ENCODE measurements around the gene TLR10.

DNA sequence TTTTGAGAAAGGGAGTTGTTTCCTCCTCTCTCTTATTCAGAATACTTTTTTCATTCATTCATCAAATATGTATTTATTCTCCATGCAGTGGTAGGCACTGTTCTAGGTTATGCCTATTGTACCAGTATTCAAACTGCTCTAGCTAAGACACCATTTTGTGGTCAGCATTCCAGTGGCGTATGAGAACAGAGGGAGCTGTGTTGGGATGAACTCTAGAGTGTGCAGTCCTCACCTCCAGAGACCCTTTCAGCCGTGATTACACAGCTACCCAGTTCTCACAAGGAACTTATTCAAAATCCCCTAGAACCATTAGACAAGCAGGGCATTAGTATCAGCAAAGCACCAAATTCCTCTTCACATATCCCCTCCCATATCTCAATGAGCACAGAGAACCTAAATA, 17.6 kb upstream of the TLR10 start:
- TF ChIP-seq, protein P1, sequence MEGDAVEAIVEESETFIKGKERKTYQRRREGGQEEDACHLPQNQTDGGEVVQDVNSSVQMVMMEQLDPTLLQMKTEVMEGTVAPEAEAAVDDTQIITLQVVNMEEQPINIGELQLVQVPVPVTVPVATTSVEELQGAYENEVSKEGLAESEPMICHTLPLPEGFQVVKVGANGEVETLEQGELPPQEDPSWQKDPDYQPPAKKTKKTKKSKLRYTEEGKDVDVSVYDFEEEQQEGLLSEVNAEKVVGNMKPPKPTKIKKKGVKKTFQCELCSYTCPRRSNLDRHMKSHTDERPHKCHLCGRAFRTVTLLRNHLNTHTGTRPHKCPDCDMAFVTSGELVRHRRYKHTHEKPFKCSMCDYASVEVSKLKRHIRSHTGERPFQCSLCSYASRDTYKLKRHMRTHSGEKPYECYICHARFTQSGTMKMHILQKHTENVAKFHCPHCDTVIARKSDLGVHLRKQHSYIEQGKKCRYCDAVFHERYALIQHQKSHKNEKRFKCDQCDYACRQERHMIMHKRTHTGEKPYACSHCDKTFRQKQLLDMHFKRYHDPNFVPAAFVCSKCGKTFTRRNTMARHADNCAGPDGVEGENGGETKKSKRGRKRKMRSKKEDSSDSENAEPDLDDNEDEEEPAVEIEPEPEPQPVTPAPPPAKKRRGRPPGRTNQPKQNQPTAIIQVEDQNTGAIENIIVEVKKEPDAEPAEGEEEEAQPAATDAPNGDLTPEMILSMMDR (conservative IDR thresholded peaks at IDR 0.05; ENCODE audit: low read depth in 2 of 2): no peak
- TF ChIP-seq, protein P2, sequence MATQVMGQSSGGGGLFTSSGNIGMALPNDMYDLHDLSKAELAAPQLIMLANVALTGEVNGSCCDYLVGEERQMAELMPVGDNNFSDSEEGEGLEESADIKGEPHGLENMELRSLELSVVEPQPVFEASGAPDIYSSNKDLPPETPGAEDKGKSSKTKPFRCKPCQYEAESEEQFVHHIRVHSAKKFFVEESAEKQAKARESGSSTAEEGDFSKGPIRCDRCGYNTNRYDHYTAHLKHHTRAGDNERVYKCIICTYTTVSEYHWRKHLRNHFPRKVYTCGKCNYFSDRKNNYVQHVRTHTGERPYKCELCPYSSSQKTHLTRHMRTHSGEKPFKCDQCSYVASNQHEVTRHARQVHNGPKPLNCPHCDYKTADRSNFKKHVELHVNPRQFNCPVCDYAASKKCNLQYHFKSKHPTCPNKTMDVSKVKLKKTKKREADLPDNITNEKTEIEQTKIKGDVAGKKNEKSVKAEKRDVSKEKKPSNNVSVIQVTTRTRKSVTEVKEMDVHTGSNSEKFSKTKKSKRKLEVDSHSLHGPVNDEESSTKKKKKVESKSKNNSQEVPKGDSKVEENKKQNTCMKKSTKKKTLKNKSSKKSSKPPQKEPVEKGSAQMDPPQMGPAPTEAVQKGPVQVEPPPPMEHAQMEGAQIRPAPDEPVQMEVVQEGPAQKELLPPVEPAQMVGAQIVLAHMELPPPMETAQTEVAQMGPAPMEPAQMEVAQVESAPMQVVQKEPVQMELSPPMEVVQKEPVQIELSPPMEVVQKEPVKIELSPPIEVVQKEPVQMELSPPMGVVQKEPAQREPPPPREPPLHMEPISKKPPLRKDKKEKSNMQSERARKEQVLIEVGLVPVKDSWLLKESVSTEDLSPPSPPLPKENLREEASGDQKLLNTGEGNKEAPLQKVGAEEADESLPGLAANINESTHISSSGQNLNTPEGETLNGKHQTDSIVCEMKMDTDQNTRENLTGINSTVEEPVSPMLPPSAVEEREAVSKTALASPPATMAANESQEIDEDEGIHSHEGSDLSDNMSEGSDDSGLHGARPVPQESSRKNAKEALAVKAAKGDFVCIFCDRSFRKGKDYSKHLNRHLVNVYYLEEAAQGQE (IDR thresholded peaks at IDR 0.05; ENCODE audit: unreplicated experiment): no peak
- TF ChIP-seq POLR2AphosphoS5 (IDR thresholded peaks at IDR 0.05; ENCODE audit: low read depth) (no peak), CREB1 (CRISPR knock-in tag; IDR thresholded peaks at IDR 0.05; ENCODE audit: low read depth) (no peak), EZH2phosphoT487 (IDR thresholded peaks at IDR 0.05; ENCODE audit: unreplicated experiment) (no peak), EZH2 (IDR thresholded peaks at IDR 0.05; ENCODE audit: low read depth, unreplicated experiment) (no peak), JUNB (IDR thresholded peaks at IDR 0.05; ENCODE audit: unreplicated experiment) (no peak)
- TF ChIP-seq, protein P3, sequence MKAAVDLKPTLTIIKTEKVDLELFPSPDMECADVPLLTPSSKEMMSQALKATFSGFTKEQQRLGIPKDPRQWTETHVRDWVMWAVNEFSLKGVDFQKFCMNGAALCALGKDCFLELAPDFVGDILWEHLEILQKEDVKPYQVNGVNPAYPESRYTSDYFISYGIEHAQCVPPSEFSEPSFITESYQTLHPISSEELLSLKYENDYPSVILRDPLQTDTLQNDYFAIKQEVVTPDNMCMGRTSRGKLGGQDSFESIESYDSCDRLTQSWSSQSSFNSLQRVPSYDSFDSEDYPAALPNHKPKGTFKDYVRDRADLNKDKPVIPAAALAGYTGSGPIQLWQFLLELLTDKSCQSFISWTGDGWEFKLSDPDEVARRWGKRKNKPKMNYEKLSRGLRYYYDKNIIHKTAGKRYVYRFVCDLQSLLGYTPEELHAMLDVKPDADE (IDR thresholded peaks at IDR 0.05): no peak
